Muscle layer of duodenum (tissue), 2 donors: Measurements from ENCODE around the gene PTPRG.

ENCODE experiments used
- H3K27ac ChIP-seq: one replicate; pipeline ENCODE4 v1.7.0; 2013; ENCODE audit warnings: mild to moderate bottlenecking, low read length
- H3K27me3 ChIP-seq: one replicate; pipeline ENCODE4 v1.7.0; 2013; ENCODE audit warnings: low read depth, mild to moderate bottlenecking, control low read depth, low read length
- H3K36me3 ChIP-seq, 2 donors: one replicate each; pipeline ENCODE4 v1.7.0; 2013; ENCODE audit warnings: low read length in 2 of 2, control low read depth in 1 of 2, mild to moderate bottlenecking in 1 of 2; ENCODE audit not compliant: insufficient read depth in 2 of 2, control insufficient read depth in 1 of 2
- H3K4me1 ChIP-seq, 2 donors: one replicate each; pipeline ENCODE4 v1.7.0; 2013; ENCODE audit warnings: low read length in 2 of 2, mild to moderate bottlenecking in 2 of 2, control low read depth in 1 of 2, moderate library complexity in 1 of 2; ENCODE audit not compliant: insufficient read depth in 2 of 2, control insufficient read depth in 1 of 2
- H3K4me3 ChIP-seq, 2 donors: one replicate each; pipeline ENCODE4 v1.7.0; 2013; ENCODE audit warnings: low read length in 2 of 2, low read depth in 1 of 2, mild to moderate bottlenecking in 1 of 2
- H3K9me3 ChIP-seq, 2 donors: one replicate each; pipeline ENCODE4 v1.7.0; 2013; ENCODE audit warnings: low read length in 2 of 2, control low read depth in 1 of 2, mild to moderate bottlenecking in 1 of 2; ENCODE audit not compliant: control insufficient read depth in 1 of 2
- donor health status: healthy.

The PTPRG gene

GRCh38 chr3:61734749-61735686 lies 173.6 kb downstream of the PTPRG start:
- Histone ChIP-seq H3K27ac (no peak overlapping the region), H3K27me3 (no peaks in the 10 kb centered on the region), H3K4me1 (peaks cover 4 to 10% of the 10 kb centered on the region in 2 donors), H3K4me3 (no peak overlapping the region), H3K9me3 (no peaks in the 10 kb centered on the region), H3K36me3 (no peaks in the 10 kb centered on the region)

- Histone ChIP-seq H3K27ac (no peak overlapping the region), H3K36me3 (no peaks in the 10 kb centered on the region), H3K4me1 (peaks cover 0 to 4% of the 10 kb centered on the region in 2 donors), H3K27me3 (no peaks in the 10 kb centered on the region), H3K4me3 (no peak overlapping the region), H3K9me3 (no peaks in the 10 kb centered on the region)
Measured at GRCh38 chr3:61736506-61736905, 175.1 kb downstream of the PTPRG start.

GRCh38 chr3:61739640-61740039 lies 178.3 kb downstream of the PTPRG start:
- Histone ChIP-seq H3K9me3 (no peaks in the 10 kb centered on the region), H3K4me3 (no peak overlapping the region), H3K36me3 (no peaks in the 10 kb centered on the region), H3K27me3 (no peaks in the 10 kb centered on the region), H3K27ac (no peak overlapping the region), H3K4me1 (peaks cover 0 to 4% of the 10 kb centered on the region in 2 donors)

GRCh38 chr3:61740494-61740893 lies 179.1 kb downstream of the PTPRG start:
- Histone ChIP-seq H3K4me3 (no peak overlapping the region), H3K4me1 (peaks cover 0 to 4% of the 10 kb centered on the region in 2 donors), H3K9me3 (no peaks in the 10 kb centered on the region), H3K36me3 (no peaks in the 10 kb centered on the region), H3K27ac (no peak overlapping the region), H3K27me3 (no peaks in the 10 kb centered on the region)

- H3K27ac ChIP-seq = no peak overlapping the region
- H3K4me1 ChIP-seq = peaks cover 0 to 4% of the 10 kb centered on the region in 2 donors
- no peak overlapping the region for H3K4me3 ChIP-seq
Measured at GRCh38 chr3:61741551-61741950, 180.2 kb downstream of the PTPRG start.

GRCh38 chr3:61742006-61742405 lies 180.6 kb downstream of the PTPRG start:
- no peaks in the 10 kb centered on the region for H3K36me3 ChIP-seq
- no peak overlapping the region for H3K4me3 ChIP-seq
- no peak overlapping the region for H3K27ac ChIP-seq
- peaks cover 0 to 4% of the 10 kb centered on the region in 2 donors for H3K4me1 ChIP-seq
- H3K9me3 ChIP-seq = no peaks in the 10 kb centered on the region
- H3K27me3 ChIP-seq = no peaks in the 10 kb centered on the region

More at GRCh38 chr3:61741551-61741950, 180.2 kb downstream of the PTPRG start:
- Histone ChIP-seq H3K9me3 (no peaks in the 10 kb centered on the region), H3K36me3 (no peaks in the 10 kb centered on the region), H3K27me3 (no peaks in the 10 kb centered on the region)

- Histone ChIP-seq H3K27ac (no peak overlapping the region), H3K4me1 (peaks cover 0 to 4% of the 10 kb centered on the region in 2 donors), H3K9me3 (no peaks in the 10 kb centered on the region), H3K27me3 (no peaks in the 10 kb centered on the region), H3K36me3 (no peaks in the 10 kb centered on the region), H3K4me3 (no peak overlapping the region)
Measured at GRCh38 chr3:61743067-61743466, 181.7 kb downstream of the PTPRG start.

- H3K4me1 ChIP-seq = peaks cover 0 to 4% of the 10 kb centered on the region in 2 donors
Measured at GRCh38 chr3:61743686-61744242, 182.4 kb downstream of the PTPRG start.

GRCh38 chr3:61748288-61748687 lies 186.9 kb downstream of the PTPRG start:
- H3K9me3 ChIP-seq = no peaks in the 10 kb centered on the region

More at GRCh38 chr3:61743686-61744242, 182.4 kb downstream of the PTPRG start:
- Histone ChIP-seq H3K27me3 (no peaks in the 10 kb centered on the region), H3K27ac (no peak overlapping the region), H3K4me3 (no peak overlapping the region), H3K36me3 (no peaks in the 10 kb centered on the region), H3K9me3 (no peaks in the 10 kb centered on the region)

GRCh38 chr3:61750766-61751165 lies 189.4 kb downstream of the PTPRG start:
- Histone ChIP-seq H3K4me3 (no peak overlapping the region), H3K36me3 (no peaks in the 10 kb centered on the region), H3K27me3 (no peaks in the 10 kb centered on the region), H3K27ac (no peak overlapping the region), H3K4me1 (peaks cover 0 to 10% of the 10 kb centered on the region in 2 donors), H3K9me3 (no peaks in the 10 kb centered on the region)

More at GRCh38 chr3:61748288-61748687, 186.9 kb downstream of the PTPRG start:
- no peak overlapping the region for H3K4me3 ChIP-seq
- no peaks in the 10 kb centered on the region for H3K27me3 ChIP-seq
- no peaks in the 10 kb centered on the region for H3K36me3 ChIP-seq
- no peak overlapping the region for H3K27ac ChIP-seq
- H3K4me1 ChIP-seq = peaks cover 0 to 10% of the 10 kb centered on the region in 2 donors

GRCh38 chr3:61758839-61759238 lies 197.5 kb downstream of the PTPRG start:
- no peak overlapping the region for H3K4me3 ChIP-seq
- H3K27me3 ChIP-seq = no peaks in the 10 kb centered on the region
- H3K36me3 ChIP-seq = no peaks in the 10 kb centered on the region
- H3K9me3 ChIP-seq = no peaks in the 10 kb centered on the region
- H3K4me1 ChIP-seq = no peaks in the 10 kb centered on the region
- H3K27ac ChIP-seq = no peak overlapping the region
